Right lobe of liver (tissue), 6 donors: ENCODE data around the gene PIP5K1B. TPM values are rescaled to one million over a fixed set of nuclear protein-coding genes. Genes with fewer than 3 reads are reported as not detected.

ENCODE experiments used
- ATAC-seq, 4 donors: fragments of 200-7000 bp; cut with Tn5 transposase; one replicate each; pipeline ENCODE4 v1.9.1; 2020; ENCODE audit warnings: mild to moderate bottlenecking in 4 of 4, moderate library complexity in 4 of 4
- DNase-seq, 3 donors: peaks; one replicate each; pipeline ENCODE4 v3.0.0-alpha.2; 2020
- H3K27ac ChIP-seq, 3 donors: fragments of 200-600 bp; one replicate each; pipeline ENCODE4 v1.8.0; 2022
- H3K27me3 ChIP-seq, 2 donors: fragments of 200-600 bp; one replicate each; pipeline ENCODE4 v1.8.0; 2022
- H3K36me3 ChIP-seq, 4 donors: fragments of 200-600 bp; sonication (generic) in 1 of 4; one replicate each; pipeline versions ENCODE4 v1.5.1 to v1.8.0; 2017 to 2022; ENCODE audit warnings: control low read depth in 1 of 4
- H3K4me1 ChIP-seq, 4 donors: fragments of 200-600 bp; sonication (generic) in 1 of 4; one replicate each; pipeline versions ENCODE4 v1.5.1 to v1.8.0; 2017 to 2022; ENCODE audit warnings: control low read depth in 1 of 4
- H3K4me3 ChIP-seq, 3 donors: fragments of 200-600 bp; one replicate each; pipeline ENCODE4 v1.8.0; 2022
- H3K9me3 ChIP-seq, 4 donors: fragments of 200-600 bp; sonication (generic) in 1 of 4; one replicate each; pipeline versions ENCODE4 v1.5.1 to v1.8.0; 2017 to 2022; ENCODE audit warnings: control low read depth in 1 of 4
- CTCF ChIP-seq, 4 donors: fragments of 200-600 bp in 3 of 4; fragments of 450-650 bp in 1 of 4; IDR thresholded peaks; one replicate each; pipeline versions ENCODE4 v1.5.1 to v1.8.0; 2016 to 2022; ENCODE audit warnings: antibody characterized with exemption in 4 of 4, mild to moderate bottlenecking in 2 of 4
- POLR2A ChIP-seq: fragments of 450-650 bp; IDR thresholded peaks from one replicate; pipeline ENCODE4 v1.6.1; 2017; ENCODE audit warnings: antibody characterized with exemption, mild to moderate bottlenecking
- WGBS: methylation state at CpG from one replicate; pipeline ENCODE4 v1.1.6; 2018; ENCODE audit warnings: low coverage, low lambda C conversion rate; ENCODE audit not compliant: insufficient coverage; ENCODE audit errors: missing lambda C conversion rate; 5-methylcytosine and 5-hydroxymethylcytosine counted together
- intact Hi-C, 2 donors: fragments of 100-400 bp; cut with DNase I; formaldehyde crosslinking; loops; one replicate each; pipeline versions ENCODE4 v1.11.2 to v1.14.1; 2022
- total RNA-seq, 6 experiments: library from RNA; depleted of rRNA in 2 of 6; stranded (reverse); fragments of >200 nt in 2 of 6; fragmentation: NEBNext Ultra II Directional in 3 of 6; extraction: Animal tissue kit (Norgen Biotek cat#: 25700) in 3 of 6; gene quantifications; one replicate each; pipeline versions ENCODE4 v1.1.0 to v1.2.4, GENCODE V29; 2016 to 2023
- donor health status: DM: no; HTN: yes; CAD: no.
- donor health status: DM: no; HTN: no; CAD: no.
- donor health status: DM: no; HTN: no; CAD: no.
- donor health status: DM: no; HTN: yes; CAD: no.
- donor health status: DM: no; HTN: yes; CAD: no.

Gene PIP5K1B
- total RNA-seq, 6 experiments from 2014 or later = 0.27 to 0.71 TPM; not detected in 4

DNA sequence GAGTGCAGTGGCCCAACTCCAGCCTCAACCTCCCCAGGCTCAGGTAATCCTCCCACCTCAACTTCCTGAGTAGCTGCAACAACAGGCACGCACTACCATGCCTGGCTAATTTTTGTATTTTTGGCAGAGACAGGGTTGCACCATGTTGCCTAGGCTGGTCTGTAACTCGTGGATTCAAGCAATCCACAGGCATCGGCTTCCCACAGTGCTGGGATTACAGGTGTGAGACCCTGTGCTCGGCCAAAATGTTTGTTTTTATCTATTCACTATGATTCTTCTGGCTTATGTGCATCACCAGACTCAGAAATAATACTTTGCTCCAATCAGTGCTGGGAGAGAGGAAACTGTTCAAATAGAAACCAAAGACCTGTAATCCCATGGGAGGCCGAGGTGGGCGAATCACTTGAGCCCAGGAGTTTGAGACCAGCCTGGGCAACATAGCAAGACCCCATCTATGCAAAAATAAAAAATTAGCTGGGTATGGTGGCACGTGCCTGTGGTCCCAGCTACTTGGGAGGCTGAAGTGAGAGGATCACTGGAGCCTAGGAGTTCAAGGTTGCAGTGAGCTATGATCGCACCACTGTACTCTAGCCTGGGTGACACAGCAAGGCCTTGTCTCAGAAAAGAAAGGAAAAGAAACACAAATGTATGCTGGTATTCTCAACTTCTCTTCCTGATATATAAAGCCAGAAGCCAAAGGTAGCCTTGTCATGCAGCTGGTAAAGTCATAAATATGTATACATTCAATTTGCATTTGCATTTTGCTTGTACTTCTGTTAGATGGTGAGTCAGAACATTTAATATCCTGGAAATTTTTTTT is 4.5 kb downstream of the PIP5K1B start:
- no peaks in the 10 kb centered on the region for H3K36me3 ChIP-seq
- TF ChIP-seq CTCF (IDR thresholded peaks at IDR 0.05) (no peak), POLR2A (no peak)
- peaks cover 0 to 4% of the 10 kb centered on the region in 2 donors for H3K27me3 ChIP-seq
- 38% methylated on average over 7 of the region's 8 CpGs for WGBS
- DNase-seq (no peak), ATAC-seq (no peak)
- H3K9me3 ChIP-seq = no peaks in the 10 kb centered on the region
- no peak overlapping the region for H3K4me3 ChIP-seq
- no peak overlapping the region for H3K27ac ChIP-seq
- intact Hi-C loops = loop anchor here in 1 of 2 donors (10.0 kb wide), 1 partner anchor 65 kb away; no protein-coding TSS in a partner anchor
- peaks cover 0 to 9% (median 2%) of the 10 kb centered on the region in 4 donors for H3K4me1 ChIP-seq

DNA sequence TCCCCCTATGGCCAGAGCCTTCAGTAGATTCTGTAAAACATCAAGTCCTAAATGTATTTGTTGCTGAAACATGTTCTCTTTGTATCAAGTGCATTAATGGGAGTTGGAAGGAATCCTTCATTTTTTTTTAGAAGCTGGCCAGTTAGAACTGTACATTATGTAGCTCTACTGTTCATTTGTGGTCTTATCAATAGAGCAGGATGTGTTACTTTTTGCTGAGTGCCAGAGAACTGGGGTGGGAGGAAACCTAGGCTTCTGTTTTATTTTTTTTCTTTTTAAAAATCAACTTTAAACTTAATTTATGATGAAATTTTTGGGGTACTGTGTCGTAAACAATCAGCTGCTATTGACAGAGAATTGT is 5.1 kb downstream of the PIP5K1B start:
- ATAC-seq (no peak), DNase-seq (no peak)
- H3K27me3 ChIP-seq = no peaks in the 10 kb centered on the region
- WGBS = 29% methylated on average over 1 of the region's 1 CpG
- intact Hi-C loops = loop anchor here in 1 of 2 donors (10.0 kb wide), 1 partner anchor 65 kb away; no protein-coding TSS in a partner anchor
- H3K27ac ChIP-seq = no peak overlapping the region
- TF ChIP-seq POLR2A = no peak
- TF ChIP-seq CTCF (IDR thresholded peaks at IDR 0.05) = no peak
- H3K4me1 ChIP-seq = peaks cover 0 to 4% (median 0%) of the 10 kb centered on the region in 4 donors
- no peaks in the 10 kb centered on the region for H3K36me3 ChIP-seq
- H3K4me3 ChIP-seq = no peak overlapping the region
- H3K9me3 ChIP-seq = no peaks in the 10 kb centered on the region

GRCh38 chr9:68711281-68711680 is 6.2 kb downstream of the PIP5K1B start:
- H3K9me3 ChIP-seq = no peaks in the 10 kb centered on the region
- H3K36me3 ChIP-seq = no peaks in the 10 kb centered on the region
- 27% methylated on average over 2 of the region's 2 CpGs for WGBS
- intact Hi-C loops = loop anchor here in 1 of 2 donors (10.0 kb wide), 1 partner anchor 64 kb away; no protein-coding TSS in a partner anchor
- H3K4me3 ChIP-seq = no peak overlapping the region
- H3K27me3 ChIP-seq = no peaks in the 10 kb centered on the region
- ATAC-seq = no peak
- no peak overlapping the region for H3K27ac ChIP-seq
- TF ChIP-seq CTCF (IDR thresholded peaks at IDR 0.05) = no peak
- no peak for TF ChIP-seq POLR2A
- no peak for DNase-seq
- no peaks in the 10 kb centered on the region for H3K4me1 ChIP-seq

DNA sequence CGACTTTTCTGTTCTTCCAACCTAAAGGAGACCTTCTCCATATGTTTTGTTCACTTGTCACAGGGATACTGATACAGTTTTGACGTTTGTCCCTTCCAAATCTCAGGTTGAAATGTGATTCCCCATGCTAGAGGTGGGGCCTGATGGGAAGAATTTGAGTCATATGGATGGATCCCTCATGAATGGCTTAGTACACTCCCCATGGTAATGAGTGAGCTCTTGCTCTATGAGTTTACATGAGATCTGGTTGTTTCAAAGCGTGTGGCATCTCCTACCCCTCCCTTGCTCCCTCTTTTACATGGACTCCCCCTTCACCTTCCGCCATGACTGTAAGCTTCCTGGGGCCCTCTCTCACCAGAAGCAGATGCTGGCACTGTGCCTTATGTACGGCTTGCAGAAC is 6.9 kb downstream of the PIP5K1B start:
- no peaks in the 10 kb centered on the region for H3K36me3 ChIP-seq
- TF ChIP-seq POLR2A = no peak
- TF ChIP-seq CTCF (IDR thresholded peaks at IDR 0.05) = no peak
- H3K4me1 ChIP-seq = no peaks in the 10 kb centered on the region
- intact Hi-C loops = loop anchor here in 1 of 2 donors (10.0 kb wide), 1 partner anchor 63 kb away; no protein-coding TSS in a partner anchor
- DNase-seq (no peak), ATAC-seq (no peak)
- no peaks in the 10 kb centered on the region for H3K27me3 ChIP-seq
- no peak overlapping the region for H3K27ac ChIP-seq
- H3K4me3 ChIP-seq = no peak overlapping the region
- 50% methylated on average over 5 of the region's 5 CpGs for WGBS
- no peaks in the 10 kb centered on the region for H3K9me3 ChIP-seq
